Measurements from ENCODE around the gene IMPA2. TPM values are rescaled to one million over a fixed set of nuclear protein-coding genes. Genes with fewer than 3 reads are reported as not detected.

IMPA2 gene
- total and polyA plus RNA-seq, 2 of the 8 experiments (the other 6 are each of a cell fraction or from before 2014, with no cell fraction given): 102 to 140 TPM

GRCh38 chr18:12014086-12014485 is 32.8 kb downstream of the IMPA2 start:
- Histone ChIP-seq H3K79me1 (ENCODE audit: low read depth, low read length) (no peaks in the 10 kb centered on the region; the same call in 1 of the 2 replicates), H3K27me3 (replicated peaks in 1 of 4; ENCODE audit: control insufficient read depth in 3 of 4, extremely low read depth in 1 of 4, insufficient read depth in 3 of 4, low read length in 3 of 4) (no peaks in the 10 kb centered on the region), H3K9me3 (ENCODE audit: insufficient read depth in 2 of 2, low read depth in 1 of 2, low read length in 1 of 2) (no peaks in the 10 kb centered on the region), H2BK20ac (ENCODE audit: low read length) (no peak overlapping the region), H2BK12ac (ENCODE audit: low read depth, low read length) (no peak overlapping the region), H4K8ac (ENCODE audit: extremely low read depth, insufficient read depth, low read length) (no peak overlapping the region), H3K27ac (ENCODE audit: low read depth, low read length) (no peak overlapping the region), H3K4me2 (ENCODE audit: insufficient read depth in 1 of 2, low read depth in 2 of 2, low read length in 2 of 2) (no peak overlapping the region), H2BK5ac (ENCODE audit: low read depth, low read length) (no peak overlapping the region), H3K56ac (replicated peaks; ENCODE audit: insufficient read length, low read depth, low read length) (no peak overlapping the region), H2BK120ac (replicated peaks; ENCODE audit: low read depth, low read length) (no peak overlapping the region), H4K20me1 (replicated peaks in 1 of 2; ENCODE audit: control insufficient read depth in 1 of 2, insufficient read depth in 2 of 2, low read length in 2 of 2) (peaks cover 0 to 2% of the 10 kb centered on the region in 2 experiments), H3K4me3 (ENCODE audit: extremely low read depth in 1 of 4, insufficient read depth in 2 of 4, low read depth in 3 of 4, low read length in 4 of 4) (no peak overlapping the region), H3K9ac (replicated peaks in 1 of 4; ENCODE audit: extremely low read depth in 1 of 4, low read depth in 3 of 4, low read length in 3 of 4) (no peak overlapping the region), H4K5ac (ENCODE audit: insufficient read length, low read depth, low read length) (no peak overlapping the region), H4K91ac (replicated peaks; ENCODE audit: insufficient read length, low read length) (no peak overlapping the region), H2AFZ (ENCODE audit: low read length) (no peak overlapping the region), H3K79me2 (ENCODE audit: control insufficient read depth in 1 of 2, insufficient read depth in 2 of 2, low read length in 2 of 2) (no peaks in the 10 kb centered on the region), H3K18ac (ENCODE audit: extremely low read depth, low read length) (no peak overlapping the region), H2AK5ac (ENCODE audit: low read depth, low read length) (no peak overlapping the region), H3K23ac (ENCODE audit: insufficient read length) (no peak overlapping the region), H3K14ac (ENCODE audit: insufficient read length) (no peak overlapping the region), H2BK15ac (ENCODE audit: low read length) (no peak overlapping the region), H3K36me3 (ENCODE audit: control insufficient read depth in 2 of 4, insufficient read depth in 4 of 4, low read length in 3 of 4) (peaks cover 11 to 56% (median 28%) of the 10 kb centered on the region in 4 experiments; a peak in 7 of 8 replicates), H3K23me2 (ENCODE audit: low read depth, low read length) (no peaks in the 10 kb centered on the region), H3K4ac (replicated peaks; ENCODE audit: insufficient read length, low read depth, low read length) (no peak overlapping the region), H3K4me1 (replicated peaks in 1 of 4; ENCODE audit: control insufficient read depth in 3 of 4, insufficient read depth in 4 of 4, low read length in 3 of 4) (no peaks in the 10 kb centered on the region; a peak in 1 of 7 replicates)
- FAIRE-seq: no peak
- WGBS, 2 experiments (ENCODE audit: extremely low coverage in 1 of 2, insufficient coverage in 1 of 2, insufficient read length in 1 of 2, insufficient replicate concordance in 2 of 2, low coverage in 1 of 2, low lambda C conversion rate in 2 of 2, missing lambda C conversion rate in 1 of 2): 92% methylated on average over 17 of the region's 17 CpGs; no CpG with 5 or more reads in 1 of the 2 experiments
- CTCF ChIA-PET (ENCODE audit: partially characterized antibody): interaction anchor here (1.4 to 13.3 kb wide), 3 partner anchors 20 to 359 kb away, joined by 3 to 105 read pairs (median 5); no protein-coding TSS in a partner anchor
- POLR2A ChIA-PET (ENCODE audit: partially characterized antibody): interaction anchor here (1.7 kb wide), 1 partner anchor 19 kb away, joined by 3 read pairs; no protein-coding TSS in a partner anchor
- TF ChIP-seq HDAC2 (IDR thresholded peaks at IDR 0.05; ENCODE audit: borderline replicate concordance in 1 of 2, low read depth in 2 of 2, low read length in 2 of 2) (no peak), TBP (IDR thresholded peaks at IDR 0.05; ENCODE audit: low read depth, low read length) (no peak), E2F6 (IDR thresholded peaks at IDR 0.05) (no peak), SIRT6 (IDR thresholded peaks at IDR 0.05; ENCODE audit: low read length) (no peak), ATF2 (IDR thresholded peaks at IDR 0.05; ENCODE audit: low read length) (no peak), CREB1 (IDR thresholded peaks at IDR 0.05) (no peak), BACH1 (IDR thresholded peaks at IDR 0.05; ENCODE audit: low read length) (no peak), POLR2AphosphoS5 (IDR thresholded peaks at IDR 0.05; ENCODE audit: low read depth, low read length) (no peak), SP1 (IDR thresholded peaks at IDR 0.05; ENCODE audit: low read depth, low read length) (no peak)
- DNase-seq (ENCODE audit: low read depth in 1 of 2, low spot score in 2 of 2): no peak

All from H1 (cell line).